H9 (cell line): ENCODE results near the gene BFSP2. TPM values are rescaled to one million over a fixed set of nuclear protein-coding genes. Genes with fewer than 3 reads are reported as not detected.

Source experiments
- DNase-seq: peaks from one replicate; pipeline ENCODE4 v3.0.0-alpha.2; 2017
- H2AFZ ChIP-seq: one replicate; pipeline ENCODE4 v1.6.1; 2013; ENCODE audit warnings: mild to moderate bottlenecking, low read length, control low read depth, moderate library complexity
- H2AK5ac ChIP-seq: 2 replicates; pipeline ENCODE4 v1.6.1; 2013; ENCODE audit warnings: low read length, control low read depth, mixed read lengths; ENCODE audit not compliant: insufficient read length
- H2BK120ac ChIP-seq: one replicate; pipeline ENCODE4 v1.6.1; 2013; ENCODE audit warnings: low read depth, mild to moderate bottlenecking, low read length, control low read depth, inconsistent platforms; ENCODE audit not compliant: poor library complexity, severe bottlenecking
- H2BK12ac ChIP-seq: 2 replicates; pipeline ENCODE4 v1.6.1; 2013; ENCODE audit warnings: low read length, control low read depth, mixed read lengths, low read depth; ENCODE audit not compliant: insufficient read length
- H2BK15ac ChIP-seq: 2 replicates; pipeline ENCODE4 v1.6.1; 2013; ENCODE audit warnings: low read depth, low read length, control low read depth
- H2BK20ac ChIP-seq: one replicate; pipeline ENCODE4 v1.6.1; 2013; ENCODE audit warnings: low read depth, mild to moderate bottlenecking, low read length, control low read depth, inconsistent platforms; ENCODE audit not compliant: poor library complexity, severe bottlenecking
- H2BK5ac ChIP-seq: 2 replicates; pipeline ENCODE4 v1.6.1; 2013; ENCODE audit warnings: low read length, control low read depth, mixed read lengths; ENCODE audit not compliant: insufficient read length
- H3K14ac ChIP-seq: 2 replicates; pipeline ENCODE4 v1.6.1; 2013; ENCODE audit warnings: low read length, control low read depth; ENCODE audit not compliant: insufficient read depth
- H3K18ac ChIP-seq: 2 replicates; pipeline ENCODE4 v1.6.1; 2013; ENCODE audit warnings: low read depth, mild to moderate bottlenecking, mixed read lengths, low read length, control low read depth; ENCODE audit not compliant: insufficient read length
- H3K23ac ChIP-seq: 2 replicates; pipeline ENCODE4 v1.6.1; 2013; ENCODE audit warnings: low read length, control low read depth, mixed read lengths, low read depth; ENCODE audit not compliant: insufficient read length
- H3K23me2 ChIP-seq: 2 replicates; pipeline ENCODE4 v1.6.1; 2013; ENCODE audit warnings: low read depth, mild to moderate bottlenecking, mixed read lengths, low read length, control low read depth; ENCODE audit not compliant: insufficient read length, poor library complexity, severe bottlenecking
- H3K27ac ChIP-seq: 2 replicates; pipeline ENCODE4 v1.5.1; 2013; ENCODE audit warnings: low read length, control low read depth, mixed read lengths, low read depth; ENCODE audit not compliant: insufficient read length
- H3K27me3 ChIP-seq: 2 replicates; pipeline ENCODE4 v1.6.1; 2013; ENCODE audit warnings: low read length, control low read depth, inconsistent platforms; ENCODE audit not compliant: insufficient read depth
- H3K4ac ChIP-seq: 2 replicates; pipeline ENCODE4 v1.6.1; 2013; ENCODE audit warnings: low read depth, mild to moderate bottlenecking, control low read depth, inconsistent platforms, low read length, moderate library complexity
- H3K4me1 ChIP-seq: 2 replicates; pipeline ENCODE4 v1.6.1; 2013; ENCODE audit warnings: low read length, control low read depth, inconsistent platforms; ENCODE audit not compliant: insufficient read depth
- H3K4me2 ChIP-seq: 2 replicates; pipeline ENCODE4 v1.6.1; 2013; ENCODE audit warnings: low read length, control low read depth, mixed read lengths; ENCODE audit not compliant: insufficient read length, insufficient read depth
- H3K56ac ChIP-seq: 2 replicates; pipeline ENCODE4 v1.6.1; 2013; ENCODE audit warnings: low read depth, mild to moderate bottlenecking, mixed read lengths, low read length, control low read depth; ENCODE audit not compliant: insufficient read length
- H3K79me1 ChIP-seq: 2 replicates; pipeline ENCODE4 v1.6.1; 2013; ENCODE audit warnings: low read depth, mild to moderate bottlenecking, moderate library complexity, low read length, control low read depth, inconsistent platforms; ENCODE audit not compliant: insufficient read depth, poor library complexity, severe bottlenecking
- H3K79me2 ChIP-seq: 2 replicates; pipeline ENCODE4 v1.6.1; 2013; ENCODE audit warnings: low read length, control low read depth, inconsistent platforms; ENCODE audit not compliant: insufficient read depth
- H3K9ac ChIP-seq: 2 replicates; pipeline ENCODE4 v1.6.1; 2013; ENCODE audit warnings: low read length, control low read depth, mixed read lengths; ENCODE audit not compliant: insufficient read length; ENCODE audit errors: extremely low read depth
- H3K9me3 ChIP-seq: one replicate; pipeline ENCODE4 v1.6.1; 2013; ENCODE audit warnings: low read depth, low read length, inconsistent platforms; ENCODE audit not compliant: control insufficient read depth
- H3T11ph ChIP-seq: one replicate; pipeline ENCODE4 v1.6.1; 2013; ENCODE audit warnings: mild to moderate bottlenecking, low read length, control low read depth, inconsistent platforms
- H4K20me1 ChIP-seq: one replicate; pipeline ENCODE4 v1.6.1; 2013; ENCODE audit not compliant: control insufficient read depth, insufficient read length, insufficient read depth
- H4K5ac ChIP-seq: 2 replicates; pipeline ENCODE4 v1.6.1; 2013; ENCODE audit warnings: low read depth, mild to moderate bottlenecking, mixed read lengths, low read length, control low read depth; ENCODE audit not compliant: insufficient read length
- H4K8ac ChIP-seq: replicated peaks from 2 replicates; pipeline ENCODE4 v1.6.1; 2013; ENCODE audit warnings: low read length, control low read depth, mixed read lengths, low read depth; ENCODE audit not compliant: insufficient read length
- H4K91ac ChIP-seq: 2 replicates; pipeline ENCODE4 v1.6.1; 2013; ENCODE audit warnings: low read depth, mild to moderate bottlenecking, moderate library complexity, mixed read lengths, low read length, control low read depth; ENCODE audit not compliant: insufficient read length
- H3K27ac Mint-ChIP-seq, 3 experiments: 2 replicates in 2 of 3; 3 replicates in 1 of 3; pipeline ENCODE4 v1.8.0; 2020 to 2021; ENCODE audit warnings: mixed read lengths in 3 of 3, mild to moderate bottlenecking in 1 of 3, moderate library complexity in 1 of 3
- H3K27me3 Mint-ChIP-seq: 2 replicates; pipeline ENCODE4 v1.8.0; 2021; ENCODE audit warnings: low read depth, mild to moderate bottlenecking, moderate library complexity, mixed read lengths
- H3K36me3 Mint-ChIP-seq, 3 experiments: 2 replicates in 2 of 3; 3 replicates in 1 of 3; pipeline ENCODE4 v1.8.0; 2020 to 2021; ENCODE audit warnings: low read depth in 3 of 3, mixed read lengths in 3 of 3; ENCODE audit not compliant: insufficient read depth in 1 of 3
- H3K4me1 Mint-ChIP-seq, 2 experiments: 2 replicates each; pipeline ENCODE4 v1.8.0; 2020; ENCODE audit warnings: mixed read lengths in 2 of 2
- H3K4me3 Mint-ChIP-seq, 2 experiments: 2 replicates in 1 of 2; 3 replicates in 1 of 2; pipeline ENCODE4 v1.8.0; 2020 to 2021; ENCODE audit warnings: mild to moderate bottlenecking in 2 of 2, mixed read lengths in 2 of 2, moderate library complexity in 1 of 2
- H3K9me3 Mint-ChIP-seq, 2 experiments: 2 replicates in 1 of 2; 3 replicates in 1 of 2; pipeline ENCODE4 v1.8.0; 2020; ENCODE audit warnings: mild to moderate bottlenecking in 2 of 2, mixed read lengths in 2 of 2, moderate library complexity in 1 of 2
- WGBS: extraction: QIAGEN DNeasy Blood & Tissue Kit; methylation state at CpG from one replicate; pipeline ENCODE4 v1.1.7; 2013; ENCODE audit warnings: missing lambda C conversion rate, low lambda C conversion rate, mixed read lengths; ENCODE audit not compliant: insufficient read length; ENCODE audit errors: extremely low coverage; 5-methylcytosine and 5-hydroxymethylcytosine counted together
- total RNA-seq: library from RNA; stranded (reverse); gene quantifications from 2 replicates; pipeline ENCODE4 v1.2.1, GENCODE V29; 2021
- TF ChIP-seq, protein P1 (sequence below): fragments of 200-600 bp; sonication (generic); conservative IDR thresholded peaks from 3 replicates; pipeline ENCODE4 v1.8.0; 2021; ENCODE audit warnings: antibody characterized with exemption, mild to moderate bottlenecking

Gene BFSP2
- total RNA-seq, 1 experiment from 2014 or later, result not detected

GRCh38 chr3:133388696-133389395 lies 11.0 kb upstream of the BFSP2 start:
- H3K9ac ChIP-seq, result no peak overlapping the region
- no peak overlapping the region for H3K4me3 Mint-ChIP-seq
- H2BK12ac ChIP-seq, result no peak overlapping the region
- no peaks in the 10 kb centered on the region for H3K23me2 ChIP-seq
- no peaks in the 10 kb centered on the region for H3K79me2 ChIP-seq
- H4K20me1 ChIP-seq, result no peaks in the 10 kb centered on the region
- H3K4ac ChIP-seq, result no peak overlapping the region
- no peak overlapping the region for H4K8ac ChIP-seq
- no peak overlapping the region for H3T11ph ChIP-seq
- H2BK120ac ChIP-seq, result no peak overlapping the region
- H3K79me1 ChIP-seq, result no peaks in the 10 kb centered on the region
- no peak overlapping the region for H4K91ac ChIP-seq
- H3K56ac ChIP-seq, result no peak overlapping the region
- H3K14ac ChIP-seq, result no peak overlapping the region
- no peak overlapping the region for H2AFZ ChIP-seq
- H2BK20ac ChIP-seq, result no peak overlapping the region
- H3K27me3 ChIP-seq, result no peaks in the 10 kb centered on the region
- H3K27ac ChIP-seq, result no peak overlapping the region
- no peak overlapping the region for H3K4me2 ChIP-seq
- no peaks in the 10 kb centered on the region for H3K27me3 Mint-ChIP-seq
- no peak overlapping the region for H3K23ac ChIP-seq
- H3K4me1 Mint-ChIP-seq, result peaks cover 4 to 8% of the 10 kb centered on the region in 2 experiments
- TF ChIP-seq, protein P1, sequence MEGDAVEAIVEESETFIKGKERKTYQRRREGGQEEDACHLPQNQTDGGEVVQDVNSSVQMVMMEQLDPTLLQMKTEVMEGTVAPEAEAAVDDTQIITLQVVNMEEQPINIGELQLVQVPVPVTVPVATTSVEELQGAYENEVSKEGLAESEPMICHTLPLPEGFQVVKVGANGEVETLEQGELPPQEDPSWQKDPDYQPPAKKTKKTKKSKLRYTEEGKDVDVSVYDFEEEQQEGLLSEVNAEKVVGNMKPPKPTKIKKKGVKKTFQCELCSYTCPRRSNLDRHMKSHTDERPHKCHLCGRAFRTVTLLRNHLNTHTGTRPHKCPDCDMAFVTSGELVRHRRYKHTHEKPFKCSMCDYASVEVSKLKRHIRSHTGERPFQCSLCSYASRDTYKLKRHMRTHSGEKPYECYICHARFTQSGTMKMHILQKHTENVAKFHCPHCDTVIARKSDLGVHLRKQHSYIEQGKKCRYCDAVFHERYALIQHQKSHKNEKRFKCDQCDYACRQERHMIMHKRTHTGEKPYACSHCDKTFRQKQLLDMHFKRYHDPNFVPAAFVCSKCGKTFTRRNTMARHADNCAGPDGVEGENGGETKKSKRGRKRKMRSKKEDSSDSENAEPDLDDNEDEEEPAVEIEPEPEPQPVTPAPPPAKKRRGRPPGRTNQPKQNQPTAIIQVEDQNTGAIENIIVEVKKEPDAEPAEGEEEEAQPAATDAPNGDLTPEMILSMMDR, result no peak
- H2AK5ac ChIP-seq, result no peak overlapping the region
- no peaks in the 10 kb centered on the region for H3K9me3 ChIP-seq
- H3K36me3 Mint-ChIP-seq, result peaks cover 0 to 5% (median 5%) of the 10 kb centered on the region in 3 experiments; a peak in 3 of 7 replicates
- H2BK5ac ChIP-seq, result no peak overlapping the region
- no peak overlapping the region for H4K5ac ChIP-seq
- H3K18ac ChIP-seq, result no peak overlapping the region
- H3K9me3 Mint-ChIP-seq, result no peaks in the 10 kb centered on the region
- H2BK15ac ChIP-seq, result no peak overlapping the region
- no peaks in the 10 kb centered on the region for H3K4me1 ChIP-seq
- WGBS, result no CpG with 5 or more reads among the region's 4 CpGs
- peak overlapping the region in 1 of 3 experiments; percentile 46; a peak in 1 of 7 replicates for H3K27ac Mint-ChIP-seq
- DNase-seq, result no peak
